Measurements from ENCODE around the gene RYR1.
"Not testable (repeated sequence)": the region's sequence is repeated elsewhere in the genome, so short reads cannot be mapped to it uniquely, and the experiment has no call there.

RYR1 gene

GRCh38 chr19:38409631-38410133 is 23.8 kb upstream of the RYR1 start:
- ATAC-seq (replicated peaks), result no peak
- H3K4me1 Mint-ChIP-seq, result peaks cover 0 to 9% of the 10 kb centered on the region in 2 donors
- no peak for DNase-seq
- H3K27me3 Mint-ChIP-seq, result no peaks in the 10 kb centered on the region
- no peaks in the 10 kb centered on the region for H3K9me3 Mint-ChIP-seq
- peaks cover 13 to 19% of the 10 kb centered on the region in 2 donors for H3K36me3 Mint-ChIP-seq
- H3K27ac Mint-ChIP-seq, result no peak overlapping the region
- H3K4me3 Mint-ChIP-seq, result no peak overlapping the region

- not testable (repeated sequence) for H3K4me3 Mint-ChIP-seq; ATAC-seq (replicated peaks)
Observed at GRCh38 chr19:38410407-38410806, 23.1 kb upstream of the RYR1 start.

GRCh38 chr19:38411041-38411712 is 22.3 kb upstream of the RYR1 start:
- DNase-seq, result no peak
- ATAC-seq (replicated peaks), result no peak
- Mint-ChIP-seq H3K27ac (no peak overlapping the region), H3K27me3 (no peaks in the 10 kb centered on the region), H3K4me3 (no peak overlapping the region), H3K4me1 (no peaks in the 10 kb centered on the region), H3K36me3 (peaks cover 7 to 14% of the 10 kb centered on the region in 2 donors), H3K9me3 (no peaks in the 10 kb centered on the region)

More at GRCh38 chr19:38410407-38410806, 23.1 kb upstream of the RYR1 start:
- DNase-seq, H3K27me3 Mint-ChIP-seq, H3K27ac Mint-ChIP-seq, H3K9me3 Mint-ChIP-seq, H3K4me1 Mint-ChIP-seq: not testable (repeated sequence)
- peaks cover 8 to 16% of the 10 kb centered on the region in 2 donors for H3K36me3 Mint-ChIP-seq

- H3K9me3 Mint-ChIP-seq; ATAC-seq (replicated peaks); H3K27ac Mint-ChIP-seq; H3K4me1 Mint-ChIP-seq; DNase-seq; H3K27me3 Mint-ChIP-seq; H3K4me3 Mint-ChIP-seq: not testable (repeated sequence)
- peaks cover 7 to 13% of the 10 kb centered on the region in 2 donors for H3K36me3 Mint-ChIP-seq
Observed at GRCh38 chr19:38411898-38412297, 21.6 kb upstream of the RYR1 start.

GRCh38 chr19:38412491-38412890 is 21.0 kb upstream of the RYR1 start:
- no peaks in the 10 kb centered on the region for H3K27me3 Mint-ChIP-seq
- ATAC-seq (replicated peaks), result no peak

GRCh38 chr19:38412961-38413360 is 20.5 kb upstream of the RYR1 start:
- Mint-ChIP-seq H3K4me1 (peaks cover 11 to 16% of the 10 kb centered on the region in 2 donors), H3K4me3 (no peak overlapping the region), H3K36me3 (peaks cover 5 to 6% of the 10 kb centered on the region in 2 donors), H3K27me3 (no peaks in the 10 kb centered on the region), H3K9me3 (no peaks in the 10 kb centered on the region), H3K27ac (no peak overlapping the region)
- no peak for DNase-seq
- no peak for ATAC-seq (replicated peaks)

More at GRCh38 chr19:38412491-38412890, 21.0 kb upstream of the RYR1 start:
- Mint-ChIP-seq H3K36me3 (peaks cover 7 to 8% of the 10 kb centered on the region in 2 donors), H3K9me3 (no peaks in the 10 kb centered on the region), H3K27ac (no peak overlapping the region), H3K4me1 (peaks cover 6 to 11% of the 10 kb centered on the region in 2 donors), H3K4me3 (no peak overlapping the region)
- DNase-seq, result no peak

GRCh38 chr19:38413416-38413815 is 20.1 kb upstream of the RYR1 start:
- no peaks in the 10 kb centered on the region for H3K27me3 Mint-ChIP-seq
- H3K4me3 Mint-ChIP-seq, result no peak overlapping the region
- ATAC-seq (replicated peaks) (no peak), DNase-seq (no peak)
- no peaks in the 10 kb centered on the region for H3K9me3 Mint-ChIP-seq
- peaks cover 4% of the 10 kb centered on the region in 2 donors for H3K36me3 Mint-ChIP-seq
- H3K27ac Mint-ChIP-seq, result no peak overlapping the region
- H3K4me1 Mint-ChIP-seq, result peaks cover 13 to 20% of the 10 kb centered on the region in 2 donors

GRCh38 chr19:38417146-38417543 is 16.3 kb upstream of the RYR1 start:
- H3K9me3 Mint-ChIP-seq, result no peaks in the 10 kb centered on the region
- no peak for DNase-seq
- H3K36me3 Mint-ChIP-seq, result no peaks in the 10 kb centered on the region
- H3K4me3 Mint-ChIP-seq, result peak overlapping the region; percentile 83 to 88
- peaks cover 5 to 6% of the 10 kb centered on the region in 2 donors for H3K27me3 Mint-ChIP-seq
- peak overlapping the region; percentile 42 for H3K27ac Mint-ChIP-seq
- peaks cover 20 to 27% of the 10 kb centered on the region in 2 donors for H3K4me1 Mint-ChIP-seq
- no peak for ATAC-seq (replicated peaks)

GRCh38 chr19:38417544-38418506 is 15.7 kb upstream of the RYR1 start:
- Mint-ChIP-seq H3K27me3 (peaks cover 5 to 6% of the 10 kb centered on the region in 2 donors), H3K27ac (peak overlapping the region; percentile 42), H3K9me3 (no peaks in the 10 kb centered on the region), H3K36me3 (no peaks in the 10 kb centered on the region), H3K4me3 (peak overlapping the region; percentile 83 to 88), H3K4me1 (peaks cover 20 to 27% of the 10 kb centered on the region in 2 donors)
- DNase-seq, result peak; percentile 58
- peak; percentile 90 to 93 for ATAC-seq (replicated peaks)

GRCh38 chr19:38420935-38421334 is 12.6 kb upstream of the RYR1 start:
- H3K4me1 Mint-ChIP-seq, result peaks cover 26 to 37% of the 10 kb centered on the region in 2 donors
- no peaks in the 10 kb centered on the region for H3K9me3 Mint-ChIP-seq
- DNase-seq, result no peak
- H3K4me3 Mint-ChIP-seq, result no peak overlapping the region
- peaks cover 5 to 6% of the 10 kb centered on the region in 2 donors for H3K27me3 Mint-ChIP-seq
- no peak for ATAC-seq (replicated peaks)
- H3K36me3 Mint-ChIP-seq, result no peaks in the 10 kb centered on the region
- no peak overlapping the region for H3K27ac Mint-ChIP-seq

GRCh38 chr19:38421856-38422255 is 11.6 kb upstream of the RYR1 start:
- no peaks in the 10 kb centered on the region for H3K9me3 Mint-ChIP-seq
- DNase-seq, result no peak
- H3K36me3 Mint-ChIP-seq, result no peaks in the 10 kb centered on the region
- H3K27ac Mint-ChIP-seq, result no peak overlapping the region
- ATAC-seq (replicated peaks), result no peak
- peaks cover 5 to 6% of the 10 kb centered on the region in 2 donors for H3K27me3 Mint-ChIP-seq
- no peak overlapping the region for H3K4me3 Mint-ChIP-seq
- H3K4me1 Mint-ChIP-seq, result peaks cover 31 to 41% of the 10 kb centered on the region in 2 donors

- ATAC-seq (replicated peaks) (no peak), DNase-seq (no peak)
- Mint-ChIP-seq H3K27ac (no peak overlapping the region), H3K36me3 (no peaks in the 10 kb centered on the region), H3K27me3 (peaks cover 5 to 6% of the 10 kb centered on the region in 2 donors), H3K9me3 (no peaks in the 10 kb centered on the region), H3K4me1 (peaks cover 29 to 41% of the 10 kb centered on the region in 2 donors), H3K4me3 (no peak overlapping the region)
Observed at GRCh38 chr19:38422438-38422837, 11.1 kb upstream of the RYR1 start.

GRCh38 chr19:38424272-38424671 is 9.2 kb upstream of the RYR1 start:
- Mint-ChIP-seq H3K9me3 (no peaks in the 10 kb centered on the region), H3K27ac (no peak overlapping the region), H3K4me3 (no peak overlapping the region), H3K36me3 (no peaks in the 10 kb centered on the region), H3K27me3 (peaks cover 5 to 7% of the 10 kb centered on the region in 2 donors), H3K4me1 (peaks cover 22 to 39% of the 10 kb centered on the region in 2 donors)
- DNase-seq, result no peak
- ATAC-seq (replicated peaks), result no peak

GRCh38 chr19:38425222-38425809 is 8.2 kb upstream of the RYR1 start:
- DNase-seq (peak; percentile 9), ATAC-seq (replicated peaks) (peak in 1 of 2 donors; percentile 5)
- Mint-ChIP-seq H3K27me3 (peaks cover under 1 to 6% of the 10 kb centered on the region in 2 donors), H3K4me1 (peaks cover 24 to 43% of the 10 kb centered on the region in 2 donors), H3K4me3 (peak overlapping the region in 1 of 2 donors; percentile 48), H3K27ac (peak overlapping the region; percentile 82), H3K36me3 (no peaks in the 10 kb centered on the region), H3K9me3 (no peaks in the 10 kb centered on the region)
